NCI-H2196 (cell line): ENCODE data around the gene FIBCD1.

Experiments
- DNase-seq: peaks from one replicate; lab custom pipeline; 2025; ENCODE audit not compliant: unreplicated experiment; lab: John Stamatoyannopoulos, UW

Gene FIBCD1

GRCh38 chr9:130923611-130924447 lies 15.2 kb downstream of the FIBCD1 start:
- no peak for DNase-seq

- DNase-seq, result no peak
These were observed 16.0 kb downstream of the FIBCD1 start for GRCh38 chr9:130922893-130923610.

GRCh38 chr9:130921989-130922892 lies 16.8 kb downstream of the FIBCD1 start:
- DNase-seq, result no peak

GRCh38 chr9:130921300-130921988 lies 17.6 kb downstream of the FIBCD1 start:
- DNase-seq, result no peak

GRCh38 chr9:130920762-130921299 lies 18.2 kb downstream of the FIBCD1 start:
- no peak for DNase-seq

GRCh38 chr9:130920233-130920632 lies 18.8 kb downstream of the FIBCD1 start:
- no peak for DNase-seq

- no peak for DNase-seq
These were observed 19.4 kb downstream of the FIBCD1 start for GRCh38 chr9:130919559-130920145.

- no peak for DNase-seq
These were observed 20.1 kb downstream of the FIBCD1 start for GRCh38 chr9:130918826-130919558.

GRCh38 chr9:130918101-130918825 lies 20.8 kb downstream of the FIBCD1 start:
- DNase-seq, result no peak

GRCh38 chr9:130917168-130917960 lies 21.7 kb downstream of the FIBCD1 start:
- no peak for DNase-seq

GRCh38 chr9:130915096-130915447 lies 24.0 kb downstream of the FIBCD1 start:
- no peak for DNase-seq

- DNase-seq, result no peak
These were observed 24.5 kb downstream of the FIBCD1 start for GRCh38 chr9:130914417-130915095.

- DNase-seq, result no peak
These were observed 25.2 kb downstream of the FIBCD1 start for GRCh38 chr9:130913599-130914416.

- DNase-seq, result no peak
These were observed 26.0 kb downstream of the FIBCD1 start for GRCh38 chr9:130912932-130913598.

- DNase-seq, result no peak
These were observed 27.6 kb downstream of the FIBCD1 start for GRCh38 chr9:130911254-130912049.
